Fibroblast of the aortic adventitia (primary cell): ENCODE data around the gene SPTLC1. TPM values are rescaled to one million over a fixed set of nuclear protein-coding genes. Genes with fewer than 3 reads are reported as not detected.

Source experiments
- DNase-seq: peaks from one replicate; pipeline ENCODE4 v3.0.0-alpha.2; 2010; ENCODE audit warnings: low read depth
- H3K4me3 ChIP-seq: 2 replicates; pipeline ENCODE4 v1.5.1; 2011; ENCODE audit warnings: low read depth, mild to moderate bottlenecking, control low read depth, low read length, moderate library complexity
- total RNA-seq: library from RNA; depleted of rRNA; stranded (reverse); fragments of >200 nt; gene quantifications from 2 replicates; pipeline ENCODE4 v1.2.3, GENCODE V29; 2012; ENCODE audit warnings: low replicate concordance
- TF ChIP-seq, protein P1 (sequence below): IDR thresholded peaks from 2 replicates; pipeline ENCODE4 v1.5.1; 2011; ENCODE audit warnings: mild to moderate bottlenecking, low read length, control low read depth, inconsistent platforms; ENCODE audit not compliant: insufficient read depth

The SPTLC1 gene
- total RNA-seq, 1 donor, result 119 TPM

DNA sequence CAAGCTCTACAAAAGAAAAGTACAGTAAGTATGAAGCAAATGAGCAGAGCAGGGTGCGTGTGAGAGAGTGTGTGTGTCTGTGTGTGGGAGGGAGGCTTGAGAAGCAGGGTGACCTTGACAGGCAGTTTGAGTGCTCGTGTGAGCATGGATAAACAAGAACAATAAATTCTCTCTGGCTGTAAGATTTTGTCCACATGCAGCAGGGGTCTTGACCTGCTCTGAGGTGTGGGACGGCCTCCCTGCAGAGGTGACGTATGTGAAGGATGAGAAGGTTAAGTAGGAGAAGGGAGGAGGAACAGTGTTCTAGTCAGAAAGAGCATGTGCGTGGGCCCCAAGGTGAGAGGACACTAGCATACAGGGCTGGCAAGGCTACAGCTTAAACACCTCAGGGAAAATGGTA, 49.0 kb downstream of the SPTLC1 start:
- no peak for DNase-seq
- H3K4me3 ChIP-seq, result no peak overlapping the region
- TF ChIP-seq, protein P1, sequence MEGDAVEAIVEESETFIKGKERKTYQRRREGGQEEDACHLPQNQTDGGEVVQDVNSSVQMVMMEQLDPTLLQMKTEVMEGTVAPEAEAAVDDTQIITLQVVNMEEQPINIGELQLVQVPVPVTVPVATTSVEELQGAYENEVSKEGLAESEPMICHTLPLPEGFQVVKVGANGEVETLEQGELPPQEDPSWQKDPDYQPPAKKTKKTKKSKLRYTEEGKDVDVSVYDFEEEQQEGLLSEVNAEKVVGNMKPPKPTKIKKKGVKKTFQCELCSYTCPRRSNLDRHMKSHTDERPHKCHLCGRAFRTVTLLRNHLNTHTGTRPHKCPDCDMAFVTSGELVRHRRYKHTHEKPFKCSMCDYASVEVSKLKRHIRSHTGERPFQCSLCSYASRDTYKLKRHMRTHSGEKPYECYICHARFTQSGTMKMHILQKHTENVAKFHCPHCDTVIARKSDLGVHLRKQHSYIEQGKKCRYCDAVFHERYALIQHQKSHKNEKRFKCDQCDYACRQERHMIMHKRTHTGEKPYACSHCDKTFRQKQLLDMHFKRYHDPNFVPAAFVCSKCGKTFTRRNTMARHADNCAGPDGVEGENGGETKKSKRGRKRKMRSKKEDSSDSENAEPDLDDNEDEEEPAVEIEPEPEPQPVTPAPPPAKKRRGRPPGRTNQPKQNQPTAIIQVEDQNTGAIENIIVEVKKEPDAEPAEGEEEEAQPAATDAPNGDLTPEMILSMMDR, result no peak

DNA sequence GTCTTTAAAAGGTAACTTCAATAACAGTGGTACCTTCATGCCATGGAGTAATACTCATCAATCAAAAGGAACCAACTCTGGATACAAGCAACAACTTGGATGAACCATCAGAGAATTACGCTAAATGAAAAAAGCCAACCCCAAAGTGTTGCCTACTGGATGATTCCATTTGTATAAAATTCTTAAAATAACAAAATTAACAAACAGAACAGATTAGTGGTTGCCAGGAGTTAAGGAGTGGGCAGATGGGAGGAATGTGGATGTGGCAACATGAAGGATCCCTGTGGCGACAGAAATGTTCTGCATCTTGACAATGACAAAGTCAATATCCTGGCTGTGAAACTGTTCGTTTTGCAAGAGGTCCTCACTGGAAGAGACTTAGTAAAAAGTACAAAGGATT, 50.5 kb downstream of the SPTLC1 start:
- DNase-seq, result peak; percentile 41
- TF ChIP-seq, protein P1, result no peak
- H3K4me3 ChIP-seq, result no peak overlapping the region

- DNase-seq, result no peak
- TF ChIP-seq, protein P1, result no peak
- no peak overlapping the region for H3K4me3 ChIP-seq
These were observed 54.0 kb downstream of the SPTLC1 start for GRCh38 chr9:92061184-92061583.

DNA sequence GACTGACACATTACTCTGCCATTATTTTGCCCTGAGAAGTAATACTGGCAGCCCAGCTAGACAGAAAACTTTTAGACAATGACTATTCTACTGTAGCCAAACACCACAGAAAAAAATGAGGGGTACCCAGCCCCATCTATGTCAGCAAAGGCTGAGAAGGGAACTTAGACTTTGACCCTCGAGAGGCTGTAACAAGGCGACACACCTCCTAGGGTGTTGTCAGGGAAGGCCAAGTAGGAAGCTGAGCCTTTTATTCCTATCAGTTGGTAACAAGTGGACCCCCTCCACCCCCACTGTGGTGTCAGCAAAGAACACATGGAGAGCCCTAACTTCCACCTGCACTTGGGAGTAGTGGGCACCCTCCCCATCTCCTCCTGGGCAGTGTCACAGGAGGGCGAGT, 55.6 kb downstream of the SPTLC1 start:
- no peak for DNase-seq
- no peak overlapping the region for H3K4me3 ChIP-seq
- TF ChIP-seq, protein P1, result no peak

DNA sequence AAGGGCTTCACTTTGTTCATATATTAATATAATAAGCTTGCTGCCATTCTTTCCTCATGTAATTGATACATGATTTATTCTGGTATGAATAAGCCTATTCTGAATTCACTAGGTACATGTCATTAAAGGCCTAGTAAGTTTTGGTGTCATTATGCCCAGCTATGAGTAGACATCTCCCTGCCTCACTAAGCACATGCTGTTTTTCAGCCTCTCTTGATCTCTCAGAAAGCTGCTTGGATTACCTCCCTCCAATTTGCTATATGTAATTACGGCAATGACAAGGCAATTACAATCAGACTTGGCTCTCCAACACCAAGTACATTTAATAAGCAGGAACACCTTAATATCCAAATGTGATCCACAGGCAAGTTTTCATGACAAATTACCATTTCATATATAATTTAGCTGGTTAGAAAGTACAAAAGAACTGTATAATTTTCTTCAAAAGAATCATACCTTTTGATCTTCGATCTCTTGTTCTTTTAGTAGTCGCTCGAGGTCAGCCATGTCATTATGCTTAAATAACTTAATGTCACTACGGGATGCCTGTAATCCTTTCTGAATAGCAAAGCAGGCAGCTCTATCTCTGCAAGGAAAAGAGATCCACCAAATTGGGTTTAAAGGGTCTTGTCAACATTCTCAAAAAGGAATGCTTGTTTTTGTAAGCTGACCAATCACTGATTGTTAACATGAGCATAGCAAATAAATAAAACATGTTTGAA, 56.3 kb downstream of the SPTLC1 start:
- TF ChIP-seq, protein P1, result no peak
- no peak overlapping the region for H3K4me3 ChIP-seq

DNA sequence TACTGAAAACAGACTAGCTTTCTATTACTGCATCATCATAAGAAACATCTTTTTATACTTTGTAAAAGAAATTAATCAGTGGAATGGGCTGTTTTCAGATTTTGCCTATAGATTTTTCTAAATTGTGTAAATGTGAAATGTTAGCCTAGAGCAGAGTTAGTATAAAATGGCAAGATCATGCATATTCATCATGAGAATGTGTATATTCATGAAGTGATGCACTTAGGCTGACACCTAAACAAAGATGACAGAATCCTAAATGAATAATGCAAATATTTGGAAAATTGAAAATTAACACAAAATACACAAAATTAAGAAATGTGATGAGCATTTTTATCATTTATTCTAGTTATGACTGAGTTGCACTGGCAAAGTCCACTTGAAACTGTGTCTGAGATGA, 57.2 kb downstream of the SPTLC1 start:
- no peak for DNase-seq
- no peak overlapping the region for H3K4me3 ChIP-seq

More for the DNA sequence above, 56.3 kb downstream of the SPTLC1 start:
- no peak for DNase-seq

More for the DNA sequence above, 57.2 kb downstream of the SPTLC1 start:
- TF ChIP-seq, protein P1, result no peak
